ENCODE measurements around the gene PNMA8B. TPM values are rescaled to one million over a fixed set of nuclear protein-coding genes. Genes with fewer than 3 reads are reported as not detected.
"Not testable (repeated sequence)": the region's sequence is repeated elsewhere in the genome, so short reads cannot be mapped to it uniquely, and the experiment has no call there.

Gene PNMA8B
- total RNA-seq, 1 experiment from 2014 or later, result not detected

GRCh38 chr19:46529622-46530451 is 34.2 kb upstream of the PNMA8B start:
- H3K27ac ChIP-seq (ENCODE audit: low read length), result no peak overlapping the region
- in situ Hi-C loops (cut with HindIII; ENCODE audit: low pct_unique_long_range_greater_than_20kb, low sequenced_read_pairs) (no loop called here), intact Hi-C loops (cut with micrococcal nuclease; ENCODE audit: unreplicated experiment) (no loop called here)
- ChIA-PET POLR2A (no interaction called here), CTCF (interaction anchor here (0.9 to 2.0 kb wide), 3 partner anchors 12 to 129 kb away, joined by 3 to 11 read pairs (median 3); no protein-coding TSS in a partner anchor)
- no peaks in the 10 kb centered on the region for H3K9me3 ChIP-seq (ENCODE audit: control insufficient read depth, insufficient read depth, low read depth, low read length)
- DNase-seq (ENCODE audit: low read depth, low spot score) (no peak), ATAC-seq (peak; percentile 72)
- no peaks in the 10 kb centered on the region for H3K27me3 ChIP-seq (ENCODE audit: control insufficient read depth, insufficient read depth, low read length)
- no TSS peak for BruUV-seq (replicated peaks)
- no peak overlapping the region for H3K4me3 ChIP-seq (ENCODE audit: low read depth in 2 of 2, low read length in 2 of 2)
- TF ChIP-seq REST (IDR thresholded peaks at IDR 0.05; ENCODE audit: insufficient read depth in 1 of 2, low read depth in 2 of 2, low read length in 1 of 2) (no peak), TCF7L2 (IDR thresholded peaks at IDR 0.05; ENCODE audit: low read depth, low read length) (no peak), CTCF (IDR thresholded peaks at IDR 0.05) (peak; percentile 85), SIN3A (IDR thresholded peaks at IDR 0.05; ENCODE audit: borderline replicate concordance, insufficient read depth, low read depth, low read length) (no peak), POLR2AphosphoS5 (IDR thresholded peaks at IDR 0.05; ENCODE audit: low read depth, low read length) (no peak)
- no peaks in the 10 kb centered on the region for H3K36me3 ChIP-seq (ENCODE audit: control insufficient read depth, insufficient read depth, low read length)
- peaks cover 3% of the 10 kb centered on the region; the same call in 1 of the 2 replicates for H3K4me1 ChIP-seq (ENCODE audit: control insufficient read depth, insufficient read depth, low read length)

GRCh38 chr19:46528601-46529590 is 33.2 kb upstream of the PNMA8B start:
- H3K27ac ChIP-seq (ENCODE audit: low read length), result no peak overlapping the region
- no peaks in the 10 kb centered on the region for H3K9me3 ChIP-seq (ENCODE audit: control insufficient read depth, insufficient read depth, low read depth, low read length)
- in situ Hi-C loops (cut with HindIII; ENCODE audit: low pct_unique_long_range_greater_than_20kb, low sequenced_read_pairs), result no loop called here
- ATAC-seq (no peak; the same call in 1 of the 2 replicates), DNase-seq (ENCODE audit: low read depth, low spot score) (no peak)
- H3K36me3 ChIP-seq (ENCODE audit: control insufficient read depth, insufficient read depth, low read length), result no peaks in the 10 kb centered on the region
- intact Hi-C loops (cut with micrococcal nuclease; ENCODE audit: unreplicated experiment), result no loop called here
- CTCF ChIA-PET, result interaction anchor here (0.9 to 2.0 kb wide), 2 partner anchors 13 to 128 kb away, joined by 3 to 11 read pairs; no protein-coding TSS in a partner anchor
- H3K4me3 ChIP-seq (ENCODE audit: low read depth in 2 of 2, low read length in 2 of 2), result no peak overlapping the region
- peaks cover 3% of the 10 kb centered on the region; the same call in 1 of the 2 replicates for H3K4me1 ChIP-seq (ENCODE audit: control insufficient read depth, insufficient read depth, low read length)
- POLR2A ChIA-PET, result no interaction called here
- no peaks in the 10 kb centered on the region for H3K27me3 ChIP-seq (ENCODE audit: control insufficient read depth, insufficient read depth, low read length)
- no peak for TF ChIP-seq SIN3A (IDR thresholded peaks at IDR 0.05; ENCODE audit: borderline replicate concordance, insufficient read depth, low read depth, low read length)
- no peak for TF ChIP-seq TCF7L2 (IDR thresholded peaks at IDR 0.05; ENCODE audit: low read depth, low read length)
- TF ChIP-seq CTCF (IDR thresholded peaks at IDR 0.05), result no peak
- no peak for TF ChIP-seq POLR2AphosphoS5 (IDR thresholded peaks at IDR 0.05; ENCODE audit: low read depth, low read length)
- TF ChIP-seq REST (IDR thresholded peaks at IDR 0.05; ENCODE audit: insufficient read depth in 1 of 2, low read depth in 2 of 2, low read length in 1 of 2), result no peak
- BruUV-seq (replicated peaks), result no TSS peak

GRCh38 chr19:46526801-46527200 is 31.1 kb upstream of the PNMA8B start:
- in situ Hi-C loops (cut with HindIII; ENCODE audit: low pct_unique_long_range_greater_than_20kb, low sequenced_read_pairs); H3K9me3 ChIP-seq (ENCODE audit: control insufficient read depth, insufficient read depth, low read depth, low read length); H3K27me3 ChIP-seq (ENCODE audit: control insufficient read depth, insufficient read depth, low read length); intact Hi-C loops (cut with micrococcal nuclease; ENCODE audit: unreplicated experiment); H3K4me1 ChIP-seq (ENCODE audit: control insufficient read depth, insufficient read depth, low read length); H3K36me3 ChIP-seq (ENCODE audit: control insufficient read depth, insufficient read depth, low read length); CTCF ChIA-PET; H3K4me3 ChIP-seq (ENCODE audit: low read depth in 2 of 2, low read length in 2 of 2); BruUV-seq (replicated peaks); ATAC-seq; POLR2A ChIA-PET; H3K27ac ChIP-seq (ENCODE audit: low read length); DNase-seq (ENCODE audit: low read depth, low spot score): not testable (repeated sequence)

Data from Panc1 (cell line).